Measurements from ENCODE around the gene TMED10.

Gene TMED10

DNA sequence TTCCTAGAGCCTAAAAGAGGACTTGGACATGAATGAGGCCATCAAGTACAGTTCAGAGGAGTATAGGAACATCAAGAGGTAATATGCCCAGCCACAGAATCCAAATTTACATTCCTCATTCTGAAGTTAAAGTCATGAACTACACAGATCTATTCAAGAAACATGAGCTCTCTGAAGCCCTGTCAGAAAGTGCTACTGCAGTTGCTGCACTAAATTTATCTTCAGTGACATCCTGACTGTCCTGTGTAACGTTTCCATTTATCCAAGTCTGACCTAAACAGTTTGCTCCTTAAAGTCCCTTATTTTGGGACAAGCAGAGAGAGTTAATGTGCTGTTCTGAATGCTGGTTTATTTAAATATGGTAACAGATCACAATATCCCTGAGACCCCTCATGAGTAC lies 77.7 kb downstream of the TMED10 start:
- no peak for DNase-seq (ENCODE audit: low read depth, low spot score)
- no peak overlapping the region for H3K4me3 ChIP-seq (ENCODE audit: low read length)

DNA sequence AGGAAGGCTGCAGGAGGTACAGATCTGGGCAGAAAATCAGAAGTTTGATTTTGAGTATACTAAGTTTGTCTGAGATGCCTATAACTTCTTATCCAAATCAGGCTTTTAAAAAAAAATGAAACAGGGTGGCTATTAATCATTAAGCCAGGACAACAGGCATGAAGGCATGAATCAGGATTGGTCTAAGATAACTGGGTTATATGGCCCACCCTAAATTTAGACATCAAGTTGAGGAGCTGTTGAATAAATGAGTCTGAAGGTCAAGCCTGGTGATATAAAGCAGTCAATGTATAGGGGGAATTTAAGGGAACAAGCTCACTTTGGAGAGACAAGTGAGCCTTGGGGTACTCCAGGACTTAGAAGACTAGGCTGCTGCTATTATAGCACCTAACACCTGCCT lies 78.2 kb downstream of the TMED10 start:
- no peak overlapping the region for H3K4me3 ChIP-seq (ENCODE audit: low read length)
- DNase-seq (ENCODE audit: low read depth, low spot score), result no peak

DNA sequence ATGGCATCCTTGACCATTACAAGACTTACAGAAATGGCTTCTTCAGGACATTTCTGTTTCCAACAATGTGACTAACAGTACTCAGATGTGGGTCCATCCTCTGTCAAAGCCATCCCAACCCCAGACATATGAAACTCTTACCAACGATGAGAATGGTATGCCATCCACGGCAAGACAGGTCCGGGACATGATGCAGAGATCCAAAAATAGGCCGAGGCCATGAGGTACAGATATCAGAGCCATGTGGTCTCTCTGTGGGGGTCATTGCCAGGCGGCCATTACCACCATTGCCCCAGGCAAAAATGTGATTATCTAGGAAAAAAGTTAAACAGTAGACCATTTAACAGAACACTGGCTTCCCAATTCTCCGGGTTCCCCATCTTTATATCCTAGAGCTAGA lies 79.5 kb downstream of the TMED10 start:
- H3K4me3 ChIP-seq (ENCODE audit: low read length), result no peak overlapping the region
- DNase-seq (ENCODE audit: low read depth, low spot score), result no peak

DNA sequence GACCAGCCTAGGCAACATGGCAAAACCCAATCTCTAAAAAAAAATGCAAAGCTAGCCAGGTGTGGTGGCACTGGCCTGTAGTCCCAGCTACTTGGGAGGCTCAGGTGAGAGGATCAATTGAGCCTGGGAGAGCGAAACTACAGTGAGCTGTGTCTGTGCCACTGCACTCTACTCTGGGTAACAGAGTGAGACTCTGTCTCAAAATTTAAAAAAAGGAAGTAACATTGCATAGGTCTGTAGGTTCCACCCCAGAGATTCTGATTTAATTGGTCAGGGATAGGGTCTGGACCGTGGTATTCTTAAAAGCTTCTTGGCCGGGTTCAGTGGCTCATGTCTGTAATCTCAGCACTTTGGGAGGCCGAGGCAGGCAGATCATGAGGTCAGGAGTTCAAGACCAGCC lies 80.7 kb downstream of the TMED10 start:
- H3K4me3 ChIP-seq (ENCODE audit: low read length), result no peak overlapping the region
- no peak for DNase-seq (ENCODE audit: low read depth, low spot score)

DNA sequence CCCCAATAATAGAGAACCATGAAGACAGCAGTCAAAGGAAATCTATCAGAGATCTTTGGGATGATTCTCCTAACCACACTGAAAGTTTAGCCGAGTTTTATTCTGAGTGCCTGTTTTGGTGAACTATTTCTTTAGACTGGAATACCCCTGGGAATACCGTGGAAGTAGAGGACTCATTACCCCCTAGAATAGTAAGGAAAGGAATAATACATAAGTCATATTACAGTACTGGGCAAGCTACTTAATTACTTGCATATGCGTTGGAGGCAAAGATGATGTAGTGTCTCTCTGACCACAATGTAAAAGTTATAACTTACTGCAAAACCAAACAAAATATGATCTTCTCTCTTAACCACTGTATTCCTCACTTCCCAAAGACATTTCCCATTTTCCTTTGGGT lies 81.5 kb downstream of the TMED10 start:
- no peak for DNase-seq (ENCODE audit: low read depth, low spot score)
- H3K4me3 ChIP-seq (ENCODE audit: low read length), result no peak overlapping the region

DNA sequence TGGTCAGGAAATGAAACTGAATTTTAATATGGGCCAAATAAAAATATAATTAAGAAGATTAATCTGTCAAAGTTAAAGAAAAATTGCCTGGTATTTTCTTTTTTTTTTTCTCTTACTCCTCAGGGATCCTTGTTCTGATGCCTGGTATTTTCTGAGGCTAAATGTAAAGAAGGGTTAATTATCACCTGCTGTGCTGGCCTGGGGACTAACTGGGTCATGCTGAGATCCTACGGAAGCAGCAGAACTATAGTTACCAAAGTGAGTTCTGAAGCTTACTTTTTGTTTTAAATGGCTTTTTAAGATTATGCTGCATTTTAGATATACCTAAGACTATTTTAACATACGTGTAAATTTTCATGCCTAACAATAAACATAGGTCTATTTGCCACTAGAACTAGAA lies 83.7 kb downstream of the TMED10 start:
- DNase-seq (ENCODE audit: low read depth, low spot score), result no peak
- no peak overlapping the region for H3K4me3 ChIP-seq (ENCODE audit: low read length)

DNA sequence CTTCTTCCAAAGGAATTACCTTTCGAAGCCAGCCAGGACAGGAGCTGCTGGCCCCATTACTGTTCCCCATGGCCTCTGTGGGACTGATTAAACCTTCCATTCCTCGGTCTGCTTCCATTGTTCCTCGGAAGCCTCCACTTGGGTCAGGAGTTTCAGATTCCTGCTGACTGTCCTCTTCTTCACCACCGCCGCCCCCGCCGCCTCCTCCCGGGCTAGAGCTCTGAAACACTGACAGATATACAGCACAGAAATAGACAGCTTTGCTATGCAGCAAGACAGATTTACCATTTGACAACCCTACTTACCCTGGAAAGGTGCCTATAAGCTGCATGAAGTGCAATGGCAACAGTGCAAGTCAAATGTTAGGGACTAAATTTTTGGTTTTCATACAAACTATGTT lies 85.2 kb downstream of the TMED10 start:
- no peak for DNase-seq (ENCODE audit: low read depth, low spot score)
- no peak overlapping the region for H3K4me3 ChIP-seq (ENCODE audit: low read length)

DNA sequence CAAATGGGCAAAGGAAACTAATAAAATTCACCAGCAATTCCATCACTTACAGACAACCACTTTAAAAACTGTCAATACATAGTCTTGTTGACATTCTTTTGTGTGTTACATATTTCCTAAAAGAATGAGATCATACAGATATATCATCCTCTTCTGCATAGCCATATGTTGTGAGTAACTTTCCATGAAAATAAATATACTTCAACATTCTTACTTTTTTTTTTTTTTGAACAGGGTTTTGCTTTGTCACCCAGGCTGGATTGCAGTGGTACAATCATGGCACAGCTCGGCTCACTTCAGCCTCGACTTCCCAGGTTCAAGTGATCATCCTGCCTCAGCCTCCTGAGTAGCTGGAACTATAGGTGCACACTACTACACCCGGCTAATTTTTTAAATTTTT lies 86.1 kb downstream of the TMED10 start:
- no peak overlapping the region for H3K4me3 ChIP-seq (ENCODE audit: low read length)
- DNase-seq (ENCODE audit: low read depth, low spot score), result no peak

DNA sequence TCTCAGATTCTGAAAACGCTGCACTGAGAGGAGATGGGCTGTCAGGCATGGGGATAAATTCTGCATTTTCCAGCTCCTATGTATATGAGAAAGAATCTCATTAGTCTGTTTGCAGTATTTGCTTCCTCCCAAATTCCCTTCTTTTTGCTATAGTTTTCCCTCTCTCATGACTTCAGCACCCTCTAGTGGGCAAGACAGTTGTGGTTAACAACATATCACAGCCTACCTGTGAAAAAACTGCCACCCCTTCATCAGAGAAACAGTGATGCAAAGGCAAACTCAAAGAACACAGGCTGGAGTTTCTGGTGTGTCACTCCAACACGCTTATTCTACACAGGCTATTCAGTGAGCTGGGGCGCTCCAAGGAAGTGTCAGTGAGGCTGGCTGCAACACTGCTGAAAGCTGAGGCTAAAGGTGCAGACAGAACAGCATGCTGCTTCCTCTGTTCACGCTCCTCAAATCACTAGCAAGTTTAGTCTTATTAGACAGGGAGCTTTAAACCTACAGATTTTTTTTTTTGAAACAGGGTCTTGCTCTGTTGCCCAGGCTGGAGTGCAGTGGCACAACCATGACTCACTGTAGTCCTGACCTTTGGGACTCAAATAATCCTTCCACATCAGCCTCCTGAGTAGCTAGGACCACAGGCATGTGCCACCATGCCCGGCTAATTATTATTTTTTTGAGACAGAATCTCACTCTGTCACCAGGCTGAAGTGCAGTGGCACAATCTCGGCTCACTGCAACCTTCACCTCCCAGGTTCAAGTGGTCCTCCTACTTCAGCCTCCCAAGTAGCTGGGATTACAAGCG lies 87.6 kb downstream of the TMED10 start:
- no peak overlapping the region for H3K4me3 ChIP-seq (ENCODE audit: low read length)
- peak; percentile 35 for DNase-seq (ENCODE audit: low read depth, low spot score)

DNA sequence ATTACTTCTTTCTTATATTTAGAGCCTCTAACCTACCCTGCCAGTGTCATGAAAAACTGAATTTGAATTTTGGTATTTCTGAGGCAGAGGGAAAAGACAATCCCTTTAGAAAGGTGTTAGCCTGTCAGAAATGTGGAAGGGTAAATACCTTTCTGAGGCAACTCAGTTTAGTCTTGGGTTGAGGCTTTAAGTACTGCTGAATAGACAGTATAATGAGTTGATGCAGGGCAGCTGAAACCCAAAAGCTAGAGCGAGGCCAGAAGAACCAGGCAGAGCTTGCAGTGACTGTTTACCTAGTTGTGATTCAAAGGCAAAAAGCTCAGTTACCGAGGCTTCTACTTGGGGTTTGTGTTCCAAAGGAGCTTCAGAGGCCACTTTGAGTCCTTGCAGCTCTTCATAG lies 88.3 kb downstream of the TMED10 start:
- DNase-seq (ENCODE audit: low read depth, low spot score), result no peak
- H3K4me3 ChIP-seq (ENCODE audit: low read length), result no peak overlapping the region

DNA sequence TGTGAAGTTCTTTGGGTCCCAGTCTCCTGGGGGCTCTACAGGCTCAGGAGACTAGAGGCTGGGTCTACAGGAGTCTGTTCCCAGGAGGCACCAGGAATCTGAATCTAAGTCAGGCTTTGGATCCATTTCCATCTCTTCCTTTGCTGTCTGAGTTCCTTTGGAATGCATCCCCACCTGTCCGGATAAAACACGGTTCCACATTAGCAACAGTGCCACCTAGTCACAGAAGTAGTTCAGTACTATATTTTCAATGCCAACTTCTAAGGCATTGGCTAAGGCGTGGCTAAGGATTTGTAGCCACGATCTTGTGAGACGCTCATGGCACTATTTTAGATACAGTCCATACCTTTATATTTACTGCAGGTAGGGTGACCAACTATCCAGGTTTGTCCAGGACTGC lies 91.9 kb downstream of the TMED10 start:
- DNase-seq (ENCODE audit: low read depth, low spot score), result no peak
- H3K4me3 ChIP-seq (ENCODE audit: low read length), result no peak overlapping the region

DNA sequence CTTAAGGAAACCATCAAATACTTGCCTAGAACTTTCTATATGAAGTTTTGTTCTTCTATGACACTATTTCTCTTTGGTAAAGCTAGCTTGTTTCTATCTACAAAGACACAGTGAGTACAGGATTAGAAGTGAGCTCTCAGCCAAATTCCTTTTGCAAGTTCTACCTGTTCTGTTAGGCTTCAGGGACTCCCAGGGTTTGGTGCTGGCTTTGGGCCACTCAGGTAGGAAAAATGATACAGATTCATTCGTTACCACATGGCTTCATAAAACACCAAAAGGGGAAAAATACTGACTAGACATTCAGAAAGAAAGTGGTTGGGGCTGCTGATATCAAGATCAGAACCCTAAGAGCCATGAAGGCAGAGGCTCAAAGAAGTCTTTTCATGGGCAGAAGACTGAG lies 93.1 kb downstream of the TMED10 start:
- DNase-seq (ENCODE audit: low read depth, low spot score), result no peak
- H3K4me3 ChIP-seq (ENCODE audit: low read length), result no peak overlapping the region

DNA sequence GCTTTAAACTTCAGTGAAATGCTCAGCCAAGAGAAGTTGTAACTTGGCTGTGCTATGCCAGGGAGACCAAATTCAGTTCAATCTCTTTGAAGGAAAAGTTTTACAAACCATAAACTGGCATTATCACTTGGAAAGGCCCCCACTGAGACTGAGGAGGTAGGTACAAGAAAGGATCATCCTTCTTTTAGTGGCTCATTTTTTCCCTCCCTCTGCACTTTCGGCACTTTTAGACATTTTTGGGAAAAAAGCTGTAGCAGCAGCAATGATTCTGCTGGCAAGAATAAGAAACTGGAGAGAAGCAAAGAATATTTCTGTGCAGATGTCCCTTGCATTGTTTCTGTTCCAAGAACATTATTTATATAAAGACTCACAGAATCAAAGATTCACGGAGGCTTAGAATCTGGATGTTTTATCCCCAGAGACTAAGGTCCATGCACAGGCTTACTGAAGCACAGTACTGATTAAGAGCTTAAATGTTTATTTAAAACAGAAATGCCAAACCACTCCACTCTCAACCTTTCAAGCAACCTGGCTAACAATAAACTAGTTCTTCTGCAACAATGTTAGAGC lies 94.7 kb downstream of the TMED10 start:
- DNase-seq (ENCODE audit: low read depth, low spot score), result no peak
- H3K4me3 ChIP-seq (ENCODE audit: low read length), result no peak overlapping the region
